Breast epithelium (tissue), 4 donors: Measurements from ENCODE around the gene FAM227A. TPM values are rescaled to one million over a fixed set of nuclear protein-coding genes. Genes with fewer than 3 reads are reported as not detected.
"Not testable (repeated sequence)": the region's sequence is repeated elsewhere in the genome, so short reads cannot be mapped to it uniquely, and the experiment has no call there.

Experiments used
- DNase-seq, 2 donors: peaks; one replicate each; pipeline ENCODE4 v3.0.0-alpha.2; 2019; ENCODE audit warnings: low spot score in 2 of 2
- H3K27ac ChIP-seq, 2 donors: fragments of 200-600 bp; sonication (generic) in 1 of 2; one replicate each; pipeline ENCODE4 v1.5.1; 2016 to 2019; ENCODE audit warnings: mild to moderate bottlenecking in 1 of 2
- H3K27me3 ChIP-seq, 2 donors: fragments of 200-600 bp; sonication (generic) in 1 of 2; one replicate each; pipeline versions ENCODE4 v1.5.1 to v1.6.0; 2017 to 2019; ENCODE audit warnings: control low read depth in 1 of 2, mild to moderate bottlenecking in 1 of 2
- H3K36me3 ChIP-seq: fragments of 200-600 bp; one replicate; pipeline ENCODE4 v1.5.1; 2019
- H3K4me1 ChIP-seq, 2 donors: fragments of 200-600 bp; sonication (generic); one replicate each; pipeline ENCODE4 v1.5.1; 2016 to 2019; ENCODE audit warnings: control low read depth in 1 of 2
- H3K4me3 ChIP-seq, 3 donors: fragments of 200-600 bp; sonication (generic); 1 replicate in 2 of 3; 2 replicates in 1 of 3; pipeline ENCODE4 v1.5.1; 2016 to 2019; ENCODE audit warnings: mild to moderate bottlenecking in 3 of 3, moderate library complexity in 2 of 3
- H3K9me3 ChIP-seq, 2 donors: fragments of 200-600 bp; sonication (generic) in 1 of 2; one replicate each; pipeline ENCODE4 v1.5.1; 2016 to 2019; ENCODE audit warnings: control low read depth in 1 of 2
- POLR2A ChIP-seq: fragments of 450-650 bp; IDR thresholded peaks from one replicate; pipeline ENCODE4 v1.6.1; 2016; ENCODE audit warnings: antibody characterized with exemption, mild to moderate bottlenecking, moderate library complexity
- POLR2AphosphoS5 ChIP-seq, 3 donors: sonication (generic); formaldehyde crosslinking; IDR thresholded peaks; one replicate each; pipeline ENCODE4 v1.6.1; 2017; ENCODE audit warnings: antibody characterized with exemption in 3 of 3
- intact Hi-C: fragments of 100-400 bp; cut with DNase I; formaldehyde crosslinking; loops from one replicate; pipeline ENCODE4 v1.15.1; 2023; ENCODE audit warnings: low total_unique reads
- total RNA-seq, 3 donors: library from RNA; depleted of rRNA; stranded (reverse); fragments of >200 nt; gene quantifications; one replicate each; pipeline ENCODE4 v1.1.0, GENCODE V29; 2016
- TF ChIP-seq, protein P1 (sequence below), 3 donors: fragments of 450-650 bp; IDR thresholded peaks; one replicate each; pipeline ENCODE4 v1.5.1; 2016 to 2017; ENCODE audit warnings: antibody characterized with exemption in 3 of 3, mild to moderate bottlenecking in 3 of 3, moderate library complexity in 3 of 3

The FAM227A gene
- total RNA-seq, 3 donors from 2014 or later, result 0.16 to 7.9 (median 6.3) TPM

DNA sequence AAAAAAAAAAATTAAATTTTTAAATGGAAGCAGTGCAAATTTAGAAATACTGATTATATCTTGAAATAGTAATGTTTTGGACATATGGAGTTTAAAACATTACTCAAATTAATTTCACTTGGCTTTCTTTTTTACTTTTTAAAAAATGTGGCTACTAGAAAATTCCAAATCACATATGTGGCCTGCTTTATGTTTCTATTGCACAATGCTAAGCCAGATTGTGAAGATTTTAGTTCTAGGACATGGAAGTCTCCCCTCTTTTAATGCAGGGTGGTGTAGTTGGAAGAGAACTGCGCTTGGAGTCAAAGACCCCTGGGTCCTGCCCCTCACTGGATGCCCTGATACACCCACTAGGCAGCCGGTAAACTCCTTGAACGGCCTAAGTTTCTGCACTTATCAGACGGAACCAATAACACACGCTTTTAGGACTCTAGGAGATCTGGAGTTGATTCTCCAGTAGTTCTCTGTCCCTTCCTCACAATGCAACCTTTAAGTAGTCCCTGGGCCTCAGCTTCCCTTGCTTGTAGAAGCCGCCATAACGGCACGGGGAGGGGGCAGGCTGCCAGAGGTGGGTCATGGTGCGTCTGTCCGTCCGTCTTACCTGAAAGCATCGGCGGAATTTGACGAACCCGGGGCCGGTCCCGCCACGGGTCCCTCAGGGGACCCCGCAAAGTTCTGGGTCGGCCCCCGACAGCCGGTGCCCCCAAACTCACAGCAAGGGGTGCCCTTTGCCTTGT lies 505 bp downstream of the FAM227A start:
- Histone ChIP-seq H3K27ac (peak overlapping the region; percentile 88 to 98), H3K36me3 (no peaks in the 10 kb centered on the region), H3K4me1 (no peaks in the 10 kb centered on the region), H3K9me3 (no peaks in the 10 kb centered on the region), H3K27me3 (no peaks in the 10 kb centered on the region), H3K4me3 (peak overlapping the region; percentile 73 to 100 (median 93))
- TF ChIP-seq POLR2A (no peak), POLR2AphosphoS5 (IDR thresholded peaks at IDR 0.05) (no peak)
- TF ChIP-seq, protein P1, sequence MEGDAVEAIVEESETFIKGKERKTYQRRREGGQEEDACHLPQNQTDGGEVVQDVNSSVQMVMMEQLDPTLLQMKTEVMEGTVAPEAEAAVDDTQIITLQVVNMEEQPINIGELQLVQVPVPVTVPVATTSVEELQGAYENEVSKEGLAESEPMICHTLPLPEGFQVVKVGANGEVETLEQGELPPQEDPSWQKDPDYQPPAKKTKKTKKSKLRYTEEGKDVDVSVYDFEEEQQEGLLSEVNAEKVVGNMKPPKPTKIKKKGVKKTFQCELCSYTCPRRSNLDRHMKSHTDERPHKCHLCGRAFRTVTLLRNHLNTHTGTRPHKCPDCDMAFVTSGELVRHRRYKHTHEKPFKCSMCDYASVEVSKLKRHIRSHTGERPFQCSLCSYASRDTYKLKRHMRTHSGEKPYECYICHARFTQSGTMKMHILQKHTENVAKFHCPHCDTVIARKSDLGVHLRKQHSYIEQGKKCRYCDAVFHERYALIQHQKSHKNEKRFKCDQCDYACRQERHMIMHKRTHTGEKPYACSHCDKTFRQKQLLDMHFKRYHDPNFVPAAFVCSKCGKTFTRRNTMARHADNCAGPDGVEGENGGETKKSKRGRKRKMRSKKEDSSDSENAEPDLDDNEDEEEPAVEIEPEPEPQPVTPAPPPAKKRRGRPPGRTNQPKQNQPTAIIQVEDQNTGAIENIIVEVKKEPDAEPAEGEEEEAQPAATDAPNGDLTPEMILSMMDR (IDR thresholded peaks at IDR 0.05), result no peak
- intact Hi-C loops, result no loop called here
- no peak for DNase-seq

DNA sequence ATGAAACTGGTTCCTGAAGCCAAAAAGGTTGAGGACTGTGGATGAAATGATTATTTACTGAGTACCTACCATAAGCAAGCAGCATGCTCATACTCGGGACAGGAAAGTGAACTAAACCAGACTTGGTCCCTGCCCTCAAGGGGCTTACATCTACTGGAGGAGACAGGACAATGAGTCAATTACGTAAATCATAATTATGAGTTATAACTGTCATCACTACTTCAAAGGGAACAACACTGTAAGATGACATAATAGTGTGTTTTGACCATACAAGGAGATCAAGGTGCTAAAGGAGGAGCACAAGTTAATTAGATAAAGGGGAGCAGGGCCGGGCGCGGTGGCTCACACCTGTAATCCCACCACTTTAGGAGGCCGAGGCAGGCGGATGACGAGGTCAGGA lies 2.5 kb downstream of the FAM227A start:
- TF ChIP-seq, protein P1 (IDR thresholded peaks at IDR 0.05), result no peak
- no peak for TF ChIP-seq POLR2A
- TF ChIP-seq POLR2AphosphoS5 (IDR thresholded peaks at IDR 0.05), result no peak
- Histone ChIP-seq H3K9me3 (no peaks in the 10 kb centered on the region), H3K36me3 (no peaks in the 10 kb centered on the region), H3K27me3 (no peaks in the 10 kb centered on the region), H3K4me3 (no peak overlapping the region), H3K4me1 (no peaks in the 10 kb centered on the region), H3K27ac (no peak overlapping the region)
- intact Hi-C loops, result no loop called here
- DNase-seq, result no peak

DNA sequence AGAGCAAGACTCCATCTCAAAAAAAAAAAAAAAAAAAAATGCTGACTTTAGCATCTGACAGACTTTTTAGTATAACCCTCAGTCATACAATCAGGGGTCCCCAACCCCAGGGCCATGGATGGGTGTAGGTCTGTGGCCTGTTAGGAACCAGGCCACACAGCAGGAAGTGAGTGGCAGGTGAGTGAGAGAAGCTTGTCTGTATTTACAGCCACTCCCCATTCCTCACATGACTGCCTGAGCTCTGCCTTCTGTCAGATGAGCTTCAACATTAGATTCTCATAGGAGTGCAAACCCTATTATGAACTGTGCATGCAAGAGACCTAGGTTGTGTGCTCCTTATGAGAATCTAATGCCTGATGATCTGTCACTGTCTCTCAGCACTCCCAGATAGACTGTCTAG lies 3.3 kb downstream of the FAM227A start:
- Histone ChIP-seq H3K27ac (no peak overlapping the region), H3K4me1 (no peaks in the 10 kb centered on the region), H3K4me3 (no peak overlapping the region), H3K36me3 (no peaks in the 10 kb centered on the region), H3K27me3 (no peaks in the 10 kb centered on the region), H3K9me3 (no peaks in the 10 kb centered on the region)
- DNase-seq, result no peak
- TF ChIP-seq, protein P1 (IDR thresholded peaks at IDR 0.05), result no peak
- no peak for TF ChIP-seq POLR2A
- TF ChIP-seq POLR2AphosphoS5 (IDR thresholded peaks at IDR 0.05), result no peak
- intact Hi-C loops, result no loop called here

DNA sequence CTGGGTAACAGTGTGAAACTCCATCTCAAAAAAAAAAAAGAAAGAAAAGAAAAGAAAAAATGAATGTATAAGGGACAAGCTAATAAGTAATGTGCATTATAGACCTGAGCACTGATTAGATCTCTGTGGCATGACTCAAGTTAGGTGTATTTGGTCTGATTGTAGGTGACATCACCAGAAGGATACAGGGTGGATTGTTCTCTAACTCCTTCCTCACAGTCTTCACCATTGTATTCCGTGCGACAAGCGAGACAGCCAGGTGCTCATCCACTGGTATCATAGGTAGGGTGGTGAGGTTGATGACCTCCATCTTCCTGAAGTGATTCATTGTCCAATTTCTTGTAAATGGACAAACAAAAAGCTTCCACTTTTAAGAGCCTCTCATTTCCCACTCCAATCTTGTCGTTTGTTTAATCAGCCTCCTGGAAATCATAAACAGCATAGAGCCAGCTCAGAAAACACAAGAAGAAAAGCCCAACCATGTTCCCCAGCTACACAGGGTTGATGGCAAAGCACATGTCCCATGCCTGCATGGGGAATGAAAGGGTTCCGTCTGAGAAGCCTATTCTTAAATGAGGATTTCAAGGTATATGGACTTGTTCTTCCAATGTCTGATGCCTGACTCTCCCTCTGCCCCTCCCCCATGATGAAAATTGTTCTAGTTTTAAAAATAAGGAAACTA lies 6.2 kb downstream of the FAM227A start:
- TF ChIP-seq POLR2AphosphoS5 (IDR thresholded peaks at IDR 0.05) (no peak), POLR2A (no peak)
- TF ChIP-seq, protein P1 (IDR thresholded peaks at IDR 0.05), result no peak
- intact Hi-C loops, result no loop called here
- no peaks in the 10 kb centered on the region for H3K9me3 ChIP-seq
- no peak overlapping the region for H3K4me3 ChIP-seq
- no peaks in the 10 kb centered on the region for H3K27me3 ChIP-seq
- no peak for DNase-seq
- H3K36me3 ChIP-seq, result no peaks in the 10 kb centered on the region
- no peak overlapping the region for H3K27ac ChIP-seq
- no peaks in the 10 kb centered on the region for H3K4me1 ChIP-seq

DNA sequence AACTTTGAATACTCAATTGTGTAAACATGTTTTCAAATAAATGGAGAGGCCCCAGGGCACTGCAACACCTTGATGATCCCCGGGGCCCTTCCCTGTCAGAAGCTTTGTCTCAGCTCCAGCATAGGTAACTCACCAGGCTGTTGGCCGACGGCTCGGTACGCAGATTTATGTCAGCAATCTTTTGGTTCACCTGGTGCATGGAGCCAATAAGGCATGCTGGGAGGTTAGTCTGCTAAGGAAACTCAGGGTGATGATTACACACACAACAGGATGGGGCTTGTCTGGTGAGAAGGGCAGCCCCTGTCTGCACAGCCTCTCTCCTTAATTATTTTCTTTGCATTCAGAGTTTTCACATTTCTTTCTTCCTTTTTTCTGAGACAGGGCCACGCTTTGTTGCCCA lies 10.8 kb downstream of the FAM227A start:
- no peak for DNase-seq
- H3K27ac ChIP-seq, result no peak overlapping the region
- H3K27me3 ChIP-seq, result no peaks in the 10 kb centered on the region
- H3K4me3 ChIP-seq, result no peak overlapping the region
- no peaks in the 10 kb centered on the region for H3K4me1 ChIP-seq
- no peaks in the 10 kb centered on the region for H3K36me3 ChIP-seq
- intact Hi-C loops, result no loop called here
- TF ChIP-seq POLR2AphosphoS5 (IDR thresholded peaks at IDR 0.05) (no peak), POLR2A (no peak)
- TF ChIP-seq, protein P1 (IDR thresholded peaks at IDR 0.05), result no peak
- H3K9me3 ChIP-seq, result no peaks in the 10 kb centered on the region

DNA sequence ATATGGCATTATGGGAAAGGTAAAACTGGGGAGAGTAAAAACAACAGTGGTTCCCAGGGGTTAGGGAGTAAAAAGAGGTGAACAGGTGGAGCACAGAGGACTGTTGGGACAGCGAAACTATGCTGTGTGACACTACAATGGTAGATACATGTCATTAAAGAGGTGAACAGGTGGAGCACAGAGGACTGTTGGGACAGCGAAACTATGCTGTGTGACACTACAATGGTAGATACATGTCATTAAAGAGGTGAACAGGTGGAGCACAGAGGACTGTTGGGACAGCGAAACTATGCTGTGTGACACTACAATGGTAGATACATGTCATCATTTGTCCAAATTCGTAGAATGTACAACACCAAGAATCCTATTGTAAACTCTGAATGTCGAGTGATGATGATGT lies 11.9 kb downstream of the FAM227A start:
- H3K4me1 ChIP-seq, H3K4me3 ChIP-seq, H3K36me3 ChIP-seq, H3K27ac ChIP-seq, H3K9me3 ChIP-seq, intact Hi-C loops, DNase-seq, H3K27me3 ChIP-seq: not testable (repeated sequence)
